Caco-2 (cell line): ENCODE measurements around the gene PTPRN2. TPM values are rescaled to one million over a fixed set of nuclear protein-coding genes. Genes with fewer than 3 reads are reported as not detected.

ENCODE experiments used
- BruUV-seq: library from RNA; stranded (reverse); fragments of 400-500 nt; replicated peaks from 2 replicates; lab custom pipeline; 2021; lab: Mats Ljungman, UMichigan
- CTCF ChIA-PET: fragments of 300-600 bp; sonication (Branson Sonifier 250); formaldehyde crosslinking; loops from one replicate; lab custom pipeline; 2022; ENCODE audit warnings: antibody characterized with exemption; lab: Charles Lee
- POLR2A ChIA-PET: fragments of 300-600 bp; sonication (Branson Sonifier 250); formaldehyde crosslinking; loops from one replicate; lab custom pipeline; 2022; ENCODE audit warnings: antibody characterized with exemption; lab: Charles Lee
- DNase-seq, 2 experiments: peaks; one replicate each; pipeline versions ENCODE4 v3.0.0 to v3.0.0-alpha.2; 2020 to 2022
- H3K27me3 ChIP-seq: replicated peaks from 2 replicates; pipeline ENCODE4 v1.6.0; 2011; ENCODE audit warnings: low read length; ENCODE audit not compliant: control insufficient read depth, insufficient read depth
- H3K36me3 ChIP-seq: 2 replicates; pipeline ENCODE4 v1.5.1; 2011; ENCODE audit warnings: low read length; ENCODE audit not compliant: control insufficient read depth, insufficient read depth
- H3K4me1 ChIP-seq: fragments of 250-450 bp; sonication (Bioruptor Pico); 2 replicates; pipeline ENCODE4 v1.5.1; 2020; ENCODE audit warnings: mild to moderate bottlenecking
- H3K4me3 ChIP-seq: 2 replicates; pipeline ENCODE4 v1.5.1; 2011; ENCODE audit warnings: low read depth, mild to moderate bottlenecking, control low read depth, low read length
- H3K9me3 ChIP-seq: fragments of 250-450 bp; sonication (Bioruptor Pico); 2 replicates; pipeline ENCODE4 v1.5.1; 2020; ENCODE audit warnings: mild to moderate bottlenecking, moderate library complexity
- H3K27ac Mint-ChIP-seq: one replicate; pipeline ENCODE4 v1.8.0; 2022; ENCODE audit warnings: mixed read lengths; ENCODE audit not compliant: unreplicated experiment
- H3K27me3 Mint-ChIP-seq: one replicate; pipeline ENCODE4 v1.8.0; 2022; ENCODE audit warnings: mixed read lengths; ENCODE audit not compliant: insufficient read depth, unreplicated experiment
- H3K36me3 Mint-ChIP-seq: one replicate; pipeline ENCODE4 v1.8.0; 2022; ENCODE audit warnings: mild to moderate bottlenecking, mixed read lengths; ENCODE audit not compliant: insufficient read depth, unreplicated experiment
- H3K4me1 Mint-ChIP-seq: one replicate; pipeline ENCODE4 v1.8.0; 2022; ENCODE audit warnings: low read depth, mixed read lengths; ENCODE audit not compliant: unreplicated experiment
- H3K4me3 Mint-ChIP-seq: one replicate; pipeline ENCODE4 v1.8.0; 2022; ENCODE audit warnings: mild to moderate bottlenecking, moderate library complexity, mixed read lengths; ENCODE audit not compliant: unreplicated experiment
- H3K9me3 Mint-ChIP-seq: one replicate; pipeline ENCODE4 v1.8.0; 2022; ENCODE audit warnings: mixed read lengths; ENCODE audit not compliant: unreplicated experiment
- intact Hi-C: fragments of 100-400 bp; cut with micrococcal nuclease; formaldehyde crosslinking; loops from one replicate; pipeline ENCODE4 v1.10.0; 2022; ENCODE audit not compliant: unreplicated experiment
- total RNA-seq: library from RNA; stranded (reverse); gene quantifications from 2 replicates; pipeline ENCODE4 v1.2.3, GENCODE V29; 2022
- TF ChIP-seq, protein P1 (sequence below), 2 experiments: fragments of 200-600 bp in 1 of 2; IDR thresholded peaks; 1 replicate in 1 of 2; 2 replicates in 1 of 2; pipeline versions ENCODE4 v1.5.1 to v1.8.0; 2011 to 2022; ENCODE audit warnings: antibody characterized with exemption in 1 of 2, control low read depth in 1 of 2, inconsistent platforms in 1 of 2, low read depth in 1 of 2, low read length in 1 of 2, mild to moderate bottlenecking in 1 of 2, moderate library complexity in 1 of 2; ENCODE audit not compliant: insufficient read depth in 1 of 2, severe bottlenecking in 1 of 2, unreplicated experiment in 1 of 2

PTPRN2 gene
- total RNA-seq, 1 experiment from 2014 or later = 1.4 TPM

DNA sequence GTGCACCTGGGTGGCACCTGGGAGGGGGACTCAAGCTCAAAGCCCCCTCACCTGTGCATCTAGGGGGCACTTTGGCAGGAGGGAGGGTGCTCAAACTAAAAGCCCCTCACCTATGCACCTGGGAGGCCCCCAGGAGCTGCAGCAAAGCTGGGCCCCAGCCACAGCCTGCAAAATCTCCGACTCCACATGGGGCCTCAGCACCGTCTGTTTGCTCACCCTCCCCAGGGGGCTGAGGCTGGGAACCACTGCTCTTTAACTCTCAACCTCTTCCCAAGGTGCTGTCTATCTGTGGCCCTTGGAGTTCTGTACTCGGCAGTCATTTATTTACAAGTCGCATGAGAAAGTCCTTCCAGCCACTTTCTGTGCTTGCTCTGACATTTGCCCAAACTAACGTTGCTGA, 792.4 kb downstream of the PTPRN2 start:
- no peaks in the 10 kb centered on the region for H3K4me1 Mint-ChIP-seq
- H3K9me3 Mint-ChIP-seq = peaks cover 5% of the 10 kb centered on the region
- DNase-seq = no peak
- intact Hi-C loops = no loop called here
- BruUV-seq = no TSS peak
- no peaks in the 10 kb centered on the region for H3K36me3 ChIP-seq
- no peaks in the 10 kb centered on the region for H3K27me3 ChIP-seq
- H3K27me3 Mint-ChIP-seq = no peaks in the 10 kb centered on the region
- no peak overlapping the region for H3K4me3 ChIP-seq
- H3K4me3 Mint-ChIP-seq = no peak overlapping the region
- ChIA-PET POLR2A (no interaction called here), CTCF (no interaction called here)
- no peak overlapping the region for H3K27ac Mint-ChIP-seq
- TF ChIP-seq, protein P1, sequence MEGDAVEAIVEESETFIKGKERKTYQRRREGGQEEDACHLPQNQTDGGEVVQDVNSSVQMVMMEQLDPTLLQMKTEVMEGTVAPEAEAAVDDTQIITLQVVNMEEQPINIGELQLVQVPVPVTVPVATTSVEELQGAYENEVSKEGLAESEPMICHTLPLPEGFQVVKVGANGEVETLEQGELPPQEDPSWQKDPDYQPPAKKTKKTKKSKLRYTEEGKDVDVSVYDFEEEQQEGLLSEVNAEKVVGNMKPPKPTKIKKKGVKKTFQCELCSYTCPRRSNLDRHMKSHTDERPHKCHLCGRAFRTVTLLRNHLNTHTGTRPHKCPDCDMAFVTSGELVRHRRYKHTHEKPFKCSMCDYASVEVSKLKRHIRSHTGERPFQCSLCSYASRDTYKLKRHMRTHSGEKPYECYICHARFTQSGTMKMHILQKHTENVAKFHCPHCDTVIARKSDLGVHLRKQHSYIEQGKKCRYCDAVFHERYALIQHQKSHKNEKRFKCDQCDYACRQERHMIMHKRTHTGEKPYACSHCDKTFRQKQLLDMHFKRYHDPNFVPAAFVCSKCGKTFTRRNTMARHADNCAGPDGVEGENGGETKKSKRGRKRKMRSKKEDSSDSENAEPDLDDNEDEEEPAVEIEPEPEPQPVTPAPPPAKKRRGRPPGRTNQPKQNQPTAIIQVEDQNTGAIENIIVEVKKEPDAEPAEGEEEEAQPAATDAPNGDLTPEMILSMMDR (IDR thresholded peaks at IDR 0.05; ENCODE audit: insufficient read depth in 1 of 2, low read depth in 1 of 2, low read length in 1 of 2, severe bottlenecking in 1 of 2, unreplicated experiment in 1 of 2) = no peak
- H3K9me3 ChIP-seq = no peaks in the 10 kb centered on the region
- no peaks in the 10 kb centered on the region for H3K4me1 ChIP-seq
- H3K36me3 Mint-ChIP-seq = peaks cover 2% of the 10 kb centered on the region

DNA sequence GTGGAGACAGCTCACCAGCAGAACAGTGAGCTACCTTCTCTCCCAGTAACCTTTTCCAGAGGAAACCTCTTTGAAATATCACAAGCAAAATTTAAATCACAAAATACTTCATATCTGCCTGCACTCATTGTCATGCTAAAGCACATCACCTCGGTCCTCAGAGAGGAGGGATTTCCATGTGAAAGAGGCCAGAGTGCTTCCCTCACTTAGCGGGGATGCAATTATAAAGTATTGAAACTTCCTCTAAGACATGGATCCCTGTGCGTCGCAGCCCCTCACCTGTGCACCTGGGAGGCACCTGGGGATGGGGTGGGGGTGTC, 792.9 kb downstream of the PTPRN2 start:
- DNase-seq = no peak
- Mint-ChIP-seq H3K4me3 (no peak overlapping the region), H3K27me3 (peaks cover under 1% of the 10 kb centered on the region), H3K4me1 (no peaks in the 10 kb centered on the region), H3K9me3 (peaks cover 5% of the 10 kb centered on the region), H3K36me3 (peaks cover 3% of the 10 kb centered on the region), H3K27ac (no peak overlapping the region)
- no peaks in the 10 kb centered on the region for H3K27me3 ChIP-seq
- CTCF ChIA-PET = no interaction called here
- TF ChIP-seq, protein P1 (IDR thresholded peaks at IDR 0.05; ENCODE audit: insufficient read depth in 1 of 2, low read depth in 1 of 2, low read length in 1 of 2, severe bottlenecking in 1 of 2, unreplicated experiment in 1 of 2) = no peak
- no peaks in the 10 kb centered on the region for H3K9me3 ChIP-seq
- H3K36me3 ChIP-seq = no peaks in the 10 kb centered on the region
- intact Hi-C loops = no loop called here
- no peak overlapping the region for H3K4me3 ChIP-seq
- POLR2A ChIA-PET = no interaction called here
- no peaks in the 10 kb centered on the region for H3K4me1 ChIP-seq
- no TSS peak for BruUV-seq

DNA sequence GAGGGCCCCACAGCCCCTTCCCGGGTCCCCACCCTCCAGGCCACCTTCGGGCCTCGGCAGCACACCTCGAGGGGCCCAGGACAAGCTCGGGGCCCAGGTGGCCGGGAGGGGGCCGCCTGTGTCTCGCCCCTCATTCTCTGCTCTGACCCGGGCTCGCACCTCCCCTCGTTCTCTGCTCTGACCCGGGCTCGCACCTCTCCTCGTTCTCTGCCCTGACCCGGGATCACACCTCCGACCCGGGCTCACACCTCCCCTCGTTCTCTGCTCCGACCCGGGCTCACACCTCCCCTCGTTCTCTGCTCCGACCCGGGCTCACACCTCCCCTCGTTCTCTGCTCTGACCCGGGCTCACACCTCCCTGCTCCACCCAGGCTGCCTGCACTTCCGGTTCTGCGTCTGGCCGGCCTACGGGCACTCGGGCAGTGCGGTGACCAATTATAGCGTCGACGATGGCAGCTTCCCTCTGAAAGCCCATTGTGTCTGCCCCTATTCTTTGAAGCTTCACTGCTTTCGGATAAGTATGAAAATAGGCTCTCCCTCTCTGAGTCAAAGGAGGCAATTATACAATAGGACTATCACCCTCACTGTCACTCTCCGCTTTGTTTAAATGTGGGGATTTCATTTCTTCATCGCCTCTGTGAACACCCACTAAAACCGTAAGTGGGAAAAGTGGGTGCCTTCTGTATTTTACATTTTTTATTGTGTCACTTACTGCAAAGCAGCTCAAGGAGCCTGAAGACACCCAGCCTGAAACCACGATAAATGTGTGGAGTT, 793.5 kb downstream of the PTPRN2 start:
- Mint-ChIP-seq H3K27ac (no peak overlapping the region), H3K4me3 (no peak overlapping the region), H3K4me1 (no peaks in the 10 kb centered on the region), H3K27me3 (peaks cover 4% of the 10 kb centered on the region), H3K36me3 (peaks cover 4% of the 10 kb centered on the region), H3K9me3 (peaks cover 11% of the 10 kb centered on the region)
- ChIA-PET CTCF (no interaction called here), POLR2A (no interaction called here)
- BruUV-seq = no TSS peak
- Histone ChIP-seq H3K4me3 (no peak overlapping the region), H3K27me3 (no peaks in the 10 kb centered on the region), H3K36me3 (no peaks in the 10 kb centered on the region), H3K9me3 (no peaks in the 10 kb centered on the region), H3K4me1 (no peaks in the 10 kb centered on the region)
- no peak for DNase-seq
- intact Hi-C loops = no loop called here
- TF ChIP-seq, protein P1 (IDR thresholded peaks at IDR 0.05; ENCODE audit: insufficient read depth in 1 of 2, low read depth in 1 of 2, low read length in 1 of 2, severe bottlenecking in 1 of 2, unreplicated experiment in 1 of 2) = no peak
